Muscle of back (tissue), 11 donors: ENCODE data around the gene PDCD1LG2. TPM values are rescaled to one million over a fixed set of nuclear protein-coding genes. Genes with fewer than 3 reads are reported as not detected.

Experiments used
- DNase-seq, 3 donors: peaks; one replicate each; pipeline versions ENCODE4 v3.0.0 to v3.0.0-alpha.2; 2013
- polyA plus RNA-seq, 10 donors: library from polyadenylated mRNA; unstranded; fragments of 120-200 nt; gene quantifications; one replicate each; pipeline ENCODE4 v1.2.1, GENCODE V29; 2013; ENCODE audit not compliant: insufficient read length in 10 of 10

The PDCD1LG2 gene
- polyA plus RNA-seq, 10 donors: 0.54 to 3.1 (median 1.7) TPM

GRCh38 chr9:5531101-5531882, 21.0 kb downstream of the PDCD1LG2 start:
- DNase-seq: no peak

- DNase-seq: no peak
Observed at GRCh38 chr9:5532306-5532705, 22.0 kb downstream of the PDCD1LG2 start.

- DNase-seq: no peak
Observed at GRCh38 chr9:5532790-5533189, 22.5 kb downstream of the PDCD1LG2 start.

GRCh38 chr9:5536684-5537083, 26.4 kb downstream of the PDCD1LG2 start:
- DNase-seq: no peak

- no peak for DNase-seq
Observed at GRCh38 chr9:5543875-5544702, 33.8 kb downstream of the PDCD1LG2 start.

GRCh38 chr9:5549658-5550650, 39.6 kb downstream of the PDCD1LG2 start:
- DNase-seq: peak in 1 of 3 donors; percentile 43

- no peak for DNase-seq
Observed at GRCh38 chr9:5551368-5552150, 41.2 kb downstream of the PDCD1LG2 start.

- DNase-seq: no peak
Observed at GRCh38 chr9:5552301-5552700, 42.0 kb downstream of the PDCD1LG2 start.

GRCh38 chr9:5553211-5553610, 42.9 kb downstream of the PDCD1LG2 start:
- peak in 1 of 3 donors; percentile 72 for DNase-seq

- no peak for DNase-seq
Observed at GRCh38 chr9:5554254-5554653, 43.9 kb downstream of the PDCD1LG2 start.

- no peak for DNase-seq
Observed at GRCh38 chr9:5556101-5556705, 45.9 kb downstream of the PDCD1LG2 start.

- DNase-seq: peak; percentile 55 to 85 (median 66)
Observed at GRCh38 chr9:5557606-5558587, 47.6 kb downstream of the PDCD1LG2 start.

- no peak for DNase-seq
Observed at GRCh38 chr9:5559659-5560058, 49.3 kb downstream of the PDCD1LG2 start.

GRCh38 chr9:5560443-5561100, 50.2 kb downstream of the PDCD1LG2 start:
- DNase-seq: no peak

GRCh38 chr9:5561828-5562488, 51.6 kb downstream of the PDCD1LG2 start:
- no peak for DNase-seq

- DNase-seq: peak in 2 of 3 donors; percentile 48
Observed at GRCh38 chr9:5562806-5563416, 52.6 kb downstream of the PDCD1LG2 start.

- DNase-seq: no peak
Observed at GRCh38 chr9:5563417-5563815, 53.1 kb downstream of the PDCD1LG2 start.

- DNase-seq: no peak
Observed at GRCh38 chr9:5563886-5564285, 53.6 kb downstream of the PDCD1LG2 start.
